GM23338 (cell line): ENCODE measurements around the gene HCRTR1. TPM values are rescaled to one million over a fixed set of nuclear protein-coding genes. Genes with fewer than 3 reads are reported as not detected.

Experiments used
- ATAC-seq: fragments of 200-7000 bp; cut with Tn5 transposase; 3 replicates; pipeline ENCODE4 v1.9.1; 2020
- DNase-seq: peaks from one replicate; pipeline ENCODE4 v3.0.0-alpha.2; 2015; ENCODE audit warnings: low spot score
- H2AFZ ChIP-seq: fragments of 200-600 bp; sonication (generic); 2 replicates; pipeline ENCODE4 v1.8.0; 2016; ENCODE audit warnings: antibody characterized with exemption, mild to moderate bottlenecking, moderate library complexity
- H3F3A ChIP-seq: fragments of 200-600 bp; sonication (generic); replicated peaks from 2 replicates; pipeline ENCODE4 v1.8.0; 2017; ENCODE audit warnings: antibody characterized with exemption, mixed run types, low read depth
- H3K27ac ChIP-seq: fragments of 200-600 bp; sonication (generic); 2 replicates; pipeline ENCODE4 v1.6.1; 2016; ENCODE audit warnings: low read depth
- H3K27me3 ChIP-seq: fragments of 200-600 bp; sonication (generic); 2 replicates; pipeline ENCODE4 v1.8.0; 2016; ENCODE audit warnings: mild to moderate bottlenecking, mixed run types, moderate library complexity; ENCODE audit not compliant: insufficient read depth
- H3K36me3 ChIP-seq: fragments of 200-600 bp; sonication (generic); 2 replicates; pipeline ENCODE4 v1.8.0; 2016; ENCODE audit warnings: mild to moderate bottlenecking; ENCODE audit not compliant: insufficient read depth
- H3K4me1 ChIP-seq: fragments of 200-600 bp; sonication (generic); 2 replicates; pipeline ENCODE4 v1.8.0; 2016; ENCODE audit warnings: mild to moderate bottlenecking, moderate library complexity; ENCODE audit not compliant: insufficient read depth
- H3K4me2 ChIP-seq: fragments of 200-600 bp; sonication (generic); 2 replicates; pipeline ENCODE4 v1.7.1; 2017; ENCODE audit warnings: mixed run types
- H3K4me3 ChIP-seq: fragments of 200-600 bp; sonication (generic); 2 replicates; pipeline ENCODE4 v1.6.1; 2016; ENCODE audit warnings: mixed run types
- H3K79me2 ChIP-seq: fragments of 200-600 bp; sonication (generic); replicated peaks from 2 replicates; pipeline ENCODE4 v1.8.0; 2017; ENCODE audit warnings: mild to moderate bottlenecking; ENCODE audit not compliant: insufficient read depth
- H3K9me2 ChIP-seq: fragments of 200-600 bp; sonication (generic); 2 replicates; pipeline ENCODE4 v1.8.0; 2017; ENCODE audit not compliant: insufficient read depth
- H4K20me1 ChIP-seq: fragments of 200-600 bp; sonication (generic); replicated peaks from 2 replicates; pipeline ENCODE4 v1.8.0; 2017; ENCODE audit warnings: mild to moderate bottlenecking; ENCODE audit not compliant: insufficient read depth
- H3K27ac Mint-ChIP-seq: 2 replicates; pipeline ENCODE4 v1.8.0; 2020; ENCODE audit warnings: inconsistent platforms, mild to moderate bottlenecking, moderate library complexity, mixed read lengths
- H3K27me3 Mint-ChIP-seq: 3 replicates; pipeline ENCODE4 v1.8.0; 2022; ENCODE audit warnings: low read depth, mild to moderate bottlenecking, moderate library complexity, mixed read lengths, inconsistent platforms; ENCODE audit not compliant: insufficient read depth, poor library complexity
- H3K36me3 Mint-ChIP-seq: 3 replicates; pipeline ENCODE4 v1.8.0; 2021; ENCODE audit warnings: low read depth, mild to moderate bottlenecking, inconsistent platforms, moderate library complexity, mixed read lengths
- H3K4me1 Mint-ChIP-seq: 3 replicates; pipeline ENCODE4 v1.8.0; 2020; ENCODE audit warnings: mild to moderate bottlenecking, inconsistent platforms, mixed read lengths
- H3K4me3 Mint-ChIP-seq: 3 replicates; pipeline ENCODE4 v1.8.0; 2021; ENCODE audit warnings: moderate library complexity, mild to moderate bottlenecking, inconsistent platforms, mixed read lengths
- H3K9me3 Mint-ChIP-seq: 3 replicates; pipeline ENCODE4 v1.8.0; 2020; ENCODE audit warnings: moderate library complexity, mild to moderate bottlenecking, inconsistent platforms, mixed read lengths
- CREB1 ChIP-seq: fragments of 250-450 bp; sonication (Bioruptor Pico); IDR thresholded peaks from 2 replicates; pipeline ENCODE4 v1.5.0; 2020; ENCODE audit warnings: low read depth, mild to moderate bottlenecking, moderate library complexity
- CTCF ChIP-seq, 2 experiments: fragments of 200-600 bp in 1 of 2; sonication (generic) in 1 of 2; conservative IDR thresholded peaks; 2 replicates each; pipeline versions ENCODE4 v1.5.1 to v1.6.1; 2016 to 2017; ENCODE audit warnings: antibody characterized with exemption in 2 of 2, low read depth in 2 of 2, mild to moderate bottlenecking in 2 of 2, moderate library complexity in 1 of 2
- ETS1 ChIP-seq: IDR thresholded peaks from 2 replicates; pipeline ENCODE4 v1.6.1; 2016; ENCODE audit warnings: antibody characterized with exemption
- EZH2 ChIP-seq: fragments of 200-600 bp; sonication (generic); IDR thresholded peaks from one replicate; pipeline ENCODE4 v1.8.0; 2017; ENCODE audit warnings: antibody characterized with exemption, mild to moderate bottlenecking, low read depth; ENCODE audit not compliant: unreplicated experiment
- EZH2phosphoT487 ChIP-seq: fragments of 200-600 bp; sonication (generic); IDR thresholded peaks from one replicate; pipeline ENCODE4 v1.8.1; 2018; ENCODE audit warnings: antibody characterized with exemption; ENCODE audit not compliant: unreplicated experiment
- JUNB ChIP-seq: IDR thresholded peaks from one replicate; pipeline ENCODE4 v1.6.1; 2016; ENCODE audit warnings: antibody characterized with exemption; ENCODE audit not compliant: unreplicated experiment
- NANOG ChIP-seq: IDR thresholded peaks from 2 replicates; pipeline ENCODE4 v1.6.1; 2016; ENCODE audit warnings: antibody characterized with exemption, borderline replicate concordance
- POLR2AphosphoS5 ChIP-seq: IDR thresholded peaks from 2 replicates; pipeline ENCODE4 v1.6.1; 2016; ENCODE audit warnings: antibody characterized with exemption, low read depth
- REST ChIP-seq: IDR thresholded peaks from one replicate; pipeline ENCODE4 v1.6.1; 2018; ENCODE audit warnings: antibody characterized with exemption; ENCODE audit not compliant: unreplicated experiment
- STAT1 ChIP-seq: IDR thresholded peaks from one replicate; pipeline ENCODE4 v1.6.1; 2016; ENCODE audit warnings: antibody characterized with exemption; ENCODE audit not compliant: unreplicated experiment
- ZNF114 ChIP-seq: fragments of 250-450 bp; sonication (Bioruptor Pico); IDR thresholded peaks from 2 replicates; pipeline ENCODE4 v1.5.0; 2020; ENCODE audit warnings: mild to moderate bottlenecking, moderate library complexity
- ZNF331 ChIP-seq: fragments of 250-450 bp; sonication (Bioruptor Pico); IDR thresholded peaks from 2 replicates; pipeline ENCODE4 v1.5.0; 2020; ENCODE audit warnings: low read depth, mild to moderate bottlenecking, moderate library complexity
- ZNF462 ChIP-seq: fragments of 250-450 bp; sonication (Bioruptor Pico); IDR thresholded peaks from 2 replicates; pipeline ENCODE4 v1.5.0; 2020; ENCODE audit warnings: mild to moderate bottlenecking, moderate library complexity
- polyA plus RNA-seq: library from polyadenylated mRNA; unstranded; fragments of >200 nt; fragmentation: Nextera tagmentation; extraction: Ambion mirVana; gene quantifications from 2 replicates; pipeline ENCODE4 v1.2.1, GENCODE V29; 2016
- total RNA-seq: library from RNA; depleted of rRNA; stranded (reverse); fragments of >200 nt; shearing (Covaris generic); gene quantifications from 2 replicates; pipeline ENCODE4 v1.2.3, GENCODE V29; 2014

HCRTR1 gene
- total and polyA plus RNA-seq, 2 experiments from 2014 or later = 0.15 to 1.0 TPM

GRCh38 chr1:31657020-31657804, 39.7 kb downstream of the HCRTR1 start:
- Mint-ChIP-seq H3K27ac (no peak overlapping the region), H3K4me1 (no peaks in the 10 kb centered on the region; the same call in 2 of the 3 replicates), H3K9me3 (no peaks in the 10 kb centered on the region), H3K36me3 (no peaks in the 10 kb centered on the region), H3K27me3 (peaks cover 5% of the 10 kb centered on the region), H3K4me3 (no peak overlapping the region)
- Histone ChIP-seq H3K4me2 (no peak overlapping the region), H3K9me2 (no peaks in the 10 kb centered on the region), H3K79me2 (no peaks in the 10 kb centered on the region), H3F3A (no peaks in the 10 kb centered on the region), H3K27me3 (no peaks in the 10 kb centered on the region), H3K27ac (no peak overlapping the region), H3K4me1 (no peaks in the 10 kb centered on the region), H3K4me3 (no peak overlapping the region), H2AFZ (no peak overlapping the region), H4K20me1 (no peaks in the 10 kb centered on the region), H3K36me3 (no peaks in the 10 kb centered on the region)
- ATAC-seq (no peak), DNase-seq (no peak)
- no peak for TF ChIP-seq STAT1
- no peak for TF ChIP-seq NANOG
- no peak for TF ChIP-seq ZNF462
- TF ChIP-seq ZNF331 (CRISPR knock-in tag) = no peak
- TF ChIP-seq REST = no peak
- TF ChIP-seq ETS1 = no peak
- no peak for TF ChIP-seq EZH2
- TF ChIP-seq CTCF (conservative IDR thresholded peaks at IDR 0.05; ENCODE audit: low read depth in 2 of 2) = no peak
- TF ChIP-seq JUNB = no peak
- TF ChIP-seq POLR2AphosphoS5 = no peak
- no peak for TF ChIP-seq CREB1 (CRISPR knock-in tag)
- TF ChIP-seq EZH2phosphoT487 = no peak
- TF ChIP-seq ZNF114 (CRISPR knock-in tag) = no peak
